Stimulated activated CD8-positive, alpha-beta memory T cell treated with anti-CD3 and anti-CD28 coated beads, Interleukin-12 subunit alpha, Interleukin-12 subunit beta, amount 100 ng/mL, for 24 hours (primary cell): Measurements from ENCODE around the gene FRY.

Source experiments
- DNase-seq: peaks from one replicate; pipeline ENCODE4 v3.0.0-alpha.2; 2020; ENCODE audit errors: extremely low read depth

Gene FRY

GRCh38 chr13:32259116-32259515 is 227.5 kb downstream of the FRY start:
- DNase-seq = no peak

GRCh38 chr13:32261567-32261966 is 230.0 kb downstream of the FRY start:
- no peak for DNase-seq

- DNase-seq = no peak
Measured at GRCh38 chr13:32262165-32262564, 230.6 kb downstream of the FRY start.

GRCh38 chr13:32262619-32263018 is 231.0 kb downstream of the FRY start:
- DNase-seq = no peak

GRCh38 chr13:32264407-32264806 is 232.8 kb downstream of the FRY start:
- DNase-seq = no peak

GRCh38 chr13:32265726-32266125 is 234.2 kb downstream of the FRY start:
- no peak for DNase-seq

- no peak for DNase-seq
Measured at GRCh38 chr13:32266130-32266529, 234.6 kb downstream of the FRY start.

- no peak for DNase-seq
Measured at GRCh38 chr13:32267836-32268439, 236.4 kb downstream of the FRY start.

- DNase-seq = no peak
Measured at GRCh38 chr13:32272021-32272683, 240.6 kb downstream of the FRY start.

GRCh38 chr13:32277839-32278238 is 246.3 kb downstream of the FRY start:
- DNase-seq = no peak

GRCh38 chr13:32278426-32278825 is 246.9 kb downstream of the FRY start:
- no peak for DNase-seq

GRCh38 chr13:32281096-32281495 is 249.5 kb downstream of the FRY start:
- DNase-seq = no peak

- no peak for DNase-seq
Measured at GRCh38 chr13:32282096-32282711, 250.6 kb downstream of the FRY start.

- no peak for DNase-seq
Measured at GRCh38 chr13:32284927-32285632, 253.5 kb downstream of the FRY start.

GRCh38 chr13:32285633-32285965 is 254.0 kb downstream of the FRY start:
- DNase-seq = no peak

- no peak for DNase-seq
Measured at GRCh38 chr13:32297206-32297605, 265.6 kb downstream of the FRY start.

- no peak for DNase-seq
Measured at GRCh38 chr13:32298695-32299094, 267.1 kb downstream of the FRY start.

GRCh38 chr13:32299893-32300292 is 268.3 kb downstream of the FRY start:
- DNase-seq = no peak

GRCh38 chr13:32300406-32300805 is 268.8 kb downstream of the FRY start:
- DNase-seq = no peak

- DNase-seq = no peak
Measured at GRCh38 chr13:32300920-32301319, 269.3 kb downstream of the FRY start.

- DNase-seq = no peak
Measured at GRCh38 chr13:32302461-32302860, 270.9 kb downstream of the FRY start.

- DNase-seq = no peak
Measured at GRCh38 chr13:32305646-32306045, 274.1 kb downstream of the FRY start.
